Stomach (tissue), 4 donors: ENCODE data around the gene PIAS2.

Experiments
- CTCF ChIP-seq, 7 experiments: fragments of 450-650 bp in 4 of 7; fragments of 200-600 bp in 3 of 7; sonication (generic) in 3 of 7; IDR thresholded peaks; one replicate each; pipeline ENCODE4 v1.5.1; 2016 to 2019; ENCODE audit warnings: antibody characterized with exemption in 7 of 7, control low read depth in 2 of 7, mild to moderate bottlenecking in 1 of 7
- EP300 ChIP-seq: sonication (generic); formaldehyde crosslinking; IDR thresholded peaks from one replicate; pipeline ENCODE4 v1.6.1; 2017; ENCODE audit warnings: antibody characterized with exemption
- POLR2A ChIP-seq, 4 donors: fragments of 450-650 bp; IDR thresholded peaks; one replicate each; pipeline ENCODE4 v1.6.1; 2016; ENCODE audit warnings: antibody characterized with exemption in 4 of 4, control low read depth in 2 of 4, mild to moderate bottlenecking in 1 of 4, moderate library complexity in 1 of 4
- POLR2AphosphoS5 ChIP-seq, 3 donors: sonication (generic); formaldehyde crosslinking; IDR thresholded peaks; one replicate each; pipeline ENCODE4 v1.6.1; 2016; ENCODE audit warnings: antibody characterized with exemption in 3 of 3

DNA sequence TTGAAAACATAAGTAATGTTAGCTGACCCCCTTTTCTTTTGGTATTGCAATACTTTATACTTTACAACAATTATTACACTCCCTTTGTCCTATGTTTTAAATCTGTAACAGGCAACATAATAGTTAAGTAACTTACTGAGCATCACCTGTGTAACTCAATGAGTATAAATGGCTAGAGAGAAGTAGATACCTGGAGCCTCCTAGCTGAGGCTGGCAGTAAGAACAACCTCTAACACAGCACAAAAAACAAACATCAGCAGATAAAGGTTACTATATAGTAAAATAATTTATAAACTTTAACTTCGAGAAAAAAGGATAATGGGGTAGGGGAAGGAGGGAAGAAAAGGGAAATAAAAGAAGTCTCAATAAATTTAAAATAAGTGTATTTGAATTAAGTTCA is 87.4 kb downstream of the PIAS2 start:
- TF ChIP-seq POLR2A (IDR thresholded peaks at IDR 0.05) = no peak
- no peak for TF ChIP-seq CTCF (IDR thresholded peaks at IDR 0.05)
- TF ChIP-seq POLR2AphosphoS5 (IDR thresholded peaks at IDR 0.05) = no peak
- no peak for TF ChIP-seq EP300
